Nasal cavity respiratory epithelium epithelial cell of viscerocranial mucosa (primary cell): ENCODE results near the gene ARHGAP27. TPM values are rescaled to one million over a fixed set of nuclear protein-coding genes. Genes with fewer than 3 reads are reported as not detected.

Experiments used
- total RNA-seq: library from RNA; depleted of rRNA; stranded (reverse); fragments of >200 nt; gene quantifications from 2 replicates; pipeline ENCODE4 v1.2.3, GENCODE V29; 2014

The ARHGAP27 gene
- 28.0 and 46.8 TPM in 2 replicates for total RNA-seq

DNA sequence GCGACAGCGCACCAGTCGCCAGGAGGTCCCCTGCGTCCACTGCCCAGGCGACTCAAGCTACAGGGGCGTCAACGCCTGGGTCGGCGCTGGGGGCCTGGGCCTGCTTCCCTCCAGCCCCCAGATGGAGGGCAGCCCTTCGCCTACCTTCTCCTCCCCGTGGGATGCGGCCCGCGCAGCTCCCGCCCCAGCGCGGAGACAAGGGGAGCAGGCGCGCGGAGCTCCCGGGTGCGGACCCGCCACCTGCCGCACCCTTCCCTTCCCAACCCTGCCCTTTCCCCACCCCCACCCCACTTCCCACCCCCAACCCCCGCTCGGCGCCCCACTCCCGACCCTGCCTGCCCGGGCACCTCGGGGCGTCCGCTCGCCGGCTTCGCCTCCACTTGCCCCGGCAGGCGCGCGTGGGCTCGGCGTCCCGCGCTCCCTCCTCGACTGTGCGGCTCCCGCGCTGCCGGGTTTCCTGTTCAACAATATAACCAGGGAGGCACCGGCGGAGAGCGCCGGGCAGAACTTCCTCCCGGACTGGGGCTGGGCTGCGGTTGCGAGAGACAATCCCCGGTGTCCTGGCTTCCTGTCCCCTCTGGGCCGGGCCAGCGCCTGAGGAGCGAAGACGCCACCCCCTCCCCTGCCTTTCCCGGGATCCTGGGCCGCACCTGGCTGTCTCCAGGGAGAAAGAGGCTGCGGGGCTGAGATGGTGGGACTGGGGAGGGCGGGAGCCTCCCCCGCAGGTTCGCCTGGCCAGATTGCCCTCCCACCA lies at the start of gene ARHGAP27:
Gene ARHGAP27, minus strand, starts transcription at position 466 of the 754 bp plus-strand sequence. CDS start 2,591 bp downstream, outside the sequence.

Other genes with a start within 250 kb of the ARHGAP27 start
- gene FMNL1, start 211.0 kb downstream of the ARHGAP27 start, total RNA-seq: 3.4 and 7.3 TPM in 2 replicates
- 0.07 TPM in 1 of 2 replicates, not detected in the other for gene SPATA32, start 170.8 kb downstream of the ARHGAP27 start, total RNA-seq
- gene MAP3K14, start 115.8 kb downstream of the ARHGAP27 start, total RNA-seq: 1.4 and 4.1 TPM in 2 replicates
- 39.0 and 60.4 TPM in 2 replicates for gene PLEKHM1, start 57.9 kb upstream of the ARHGAP27 start, total RNA-seq